HG02938 (cell line): Measurements from ENCODE around the gene JAML.
"Not testable (repeated sequence)": the region's sequence is repeated elsewhere in the genome, so short reads cannot be mapped to it uniquely, and the experiment has no call there.

Source experiments
- ATAC-seq: cut with Tn5 transposase; IDR thresholded peaks from one replicate; pipeline ENCODE4 v1.9.1; 2021; ENCODE audit warnings: mild to moderate bottlenecking, moderate library complexity; ENCODE audit not compliant: unreplicated experiment

JAML gene

DNA sequence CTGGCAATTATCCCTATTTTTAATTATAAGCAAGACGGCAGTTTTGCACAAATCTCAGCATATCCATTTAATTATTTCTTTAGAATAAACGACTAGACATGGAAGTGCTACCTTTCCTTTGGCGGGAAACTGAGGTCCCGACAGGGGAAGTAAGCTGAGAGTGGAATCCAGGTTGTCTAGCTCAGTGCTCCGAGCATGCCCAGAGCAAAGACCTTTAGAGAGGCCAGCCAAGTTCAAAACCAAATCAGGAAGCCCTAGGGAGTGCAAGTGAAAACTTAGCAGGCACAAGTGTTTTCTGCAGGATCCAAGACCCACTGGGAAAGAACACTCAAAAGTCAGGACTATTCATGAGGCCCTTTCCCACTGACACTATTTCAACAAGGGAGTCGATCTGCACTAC is 25.7 kb downstream of the JAML start:
- ATAC-seq: no peak

DNA sequence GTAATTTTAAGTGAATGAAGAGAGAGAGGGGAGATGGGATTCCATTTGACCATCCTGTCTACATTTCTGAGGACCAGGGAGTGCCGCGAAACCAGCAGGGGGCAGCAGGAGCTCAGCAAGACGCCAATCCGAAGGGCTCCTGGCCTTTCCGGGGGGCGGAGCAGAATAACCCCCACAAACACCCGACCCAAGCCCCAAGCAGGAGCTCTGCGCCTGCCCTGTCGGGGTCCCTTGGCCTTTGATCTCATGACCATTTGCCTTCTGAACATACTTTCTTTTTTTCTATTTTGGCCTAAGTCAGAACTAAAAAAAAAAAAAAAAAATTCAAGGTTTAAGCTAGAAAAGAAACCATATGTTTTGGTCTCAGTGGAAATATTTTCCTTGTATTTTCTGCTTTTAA is 26.4 kb downstream of the JAML start:
- ATAC-seq: no peak

DNA sequence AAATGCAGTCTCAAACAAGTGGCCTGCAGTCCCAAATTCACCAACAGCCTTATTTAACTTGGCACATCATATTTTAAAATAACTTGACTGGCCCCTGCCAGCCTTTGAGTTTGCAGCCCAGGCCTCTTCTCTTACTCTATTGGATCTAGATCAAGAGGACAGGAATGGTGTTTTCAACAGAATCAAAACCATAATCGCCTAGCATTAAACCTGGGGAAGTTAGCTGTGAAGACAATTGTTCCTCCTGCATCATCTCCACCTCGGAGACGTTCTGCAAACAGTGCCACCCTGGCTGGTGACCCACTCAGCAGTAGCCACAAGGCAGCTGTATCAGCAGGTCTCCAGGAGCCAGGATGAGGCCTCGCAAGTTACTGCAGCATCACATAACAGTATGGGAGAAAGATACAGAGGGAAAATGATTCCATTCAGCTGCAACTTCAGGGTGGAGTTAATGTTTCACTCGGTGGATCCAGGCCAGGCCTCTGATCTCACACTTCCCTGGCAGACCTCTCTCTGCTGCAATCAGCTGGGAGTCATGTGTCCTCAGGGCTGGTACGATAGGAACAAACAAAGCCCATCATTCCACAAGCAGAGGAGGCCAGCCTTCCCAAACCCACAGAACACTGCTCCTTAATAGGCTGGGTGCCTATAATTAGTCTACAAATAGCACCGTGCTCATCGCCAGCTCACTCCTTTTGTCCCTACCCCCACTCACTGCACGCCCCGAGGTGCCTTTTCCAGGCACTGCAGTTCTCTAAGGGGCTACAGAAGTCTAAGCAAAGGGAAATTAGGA is 29.8 kb downstream of the JAML start:
- no peak for ATAC-seq

DNA sequence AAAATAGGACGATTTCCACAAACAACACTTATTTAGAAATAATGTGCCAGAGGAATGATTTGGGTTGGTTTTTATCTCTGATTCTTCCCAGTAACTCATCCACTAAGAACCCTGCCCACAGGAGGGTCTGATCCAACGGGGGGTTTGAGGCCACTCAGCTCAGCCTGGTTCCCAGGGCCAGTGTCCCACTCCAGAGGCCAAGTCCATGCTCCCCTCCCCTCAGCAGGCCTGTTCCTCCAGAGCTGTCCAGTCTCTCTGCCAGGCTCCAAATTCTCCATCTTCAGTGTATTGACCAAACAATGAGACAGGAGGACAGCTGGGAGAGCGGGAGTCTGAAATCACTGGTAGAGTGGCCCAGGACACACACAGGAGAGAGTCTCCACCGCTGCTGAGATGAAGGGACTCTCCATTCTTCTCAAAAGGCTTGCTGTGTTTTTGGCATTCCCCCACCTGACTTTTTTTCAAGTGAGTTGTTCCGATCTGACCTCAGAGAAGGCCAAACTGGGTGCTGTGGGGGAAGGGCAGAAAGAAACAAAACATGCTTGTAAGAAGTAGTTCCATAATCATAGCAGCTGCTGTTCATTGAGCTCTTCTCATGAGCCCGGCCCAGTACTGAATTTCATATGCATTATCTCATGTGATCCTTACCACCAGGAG is 30.8 kb downstream of the JAML start:
- ATAC-seq: no peak

DNA sequence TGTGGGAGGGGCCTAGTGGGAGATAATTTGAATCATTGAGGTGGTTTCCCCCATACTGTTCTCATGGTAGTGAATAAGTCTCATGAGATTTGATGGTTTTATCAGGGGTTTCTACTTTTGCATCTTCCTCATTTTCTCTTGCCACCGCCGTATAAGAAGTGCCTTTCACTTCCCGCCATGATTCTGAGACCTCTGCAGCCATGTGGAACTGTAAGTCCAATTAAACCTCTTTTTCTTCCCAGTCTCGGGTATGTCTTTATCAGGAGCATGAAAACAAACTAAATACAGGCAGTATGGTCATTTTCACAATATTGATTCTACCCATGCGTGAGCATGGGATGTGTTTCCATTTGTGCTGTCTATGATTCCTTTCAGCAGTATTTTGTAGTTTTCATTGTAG is 32.0 kb downstream of the JAML start:
- ATAC-seq: not testable (repeated sequence)

DNA sequence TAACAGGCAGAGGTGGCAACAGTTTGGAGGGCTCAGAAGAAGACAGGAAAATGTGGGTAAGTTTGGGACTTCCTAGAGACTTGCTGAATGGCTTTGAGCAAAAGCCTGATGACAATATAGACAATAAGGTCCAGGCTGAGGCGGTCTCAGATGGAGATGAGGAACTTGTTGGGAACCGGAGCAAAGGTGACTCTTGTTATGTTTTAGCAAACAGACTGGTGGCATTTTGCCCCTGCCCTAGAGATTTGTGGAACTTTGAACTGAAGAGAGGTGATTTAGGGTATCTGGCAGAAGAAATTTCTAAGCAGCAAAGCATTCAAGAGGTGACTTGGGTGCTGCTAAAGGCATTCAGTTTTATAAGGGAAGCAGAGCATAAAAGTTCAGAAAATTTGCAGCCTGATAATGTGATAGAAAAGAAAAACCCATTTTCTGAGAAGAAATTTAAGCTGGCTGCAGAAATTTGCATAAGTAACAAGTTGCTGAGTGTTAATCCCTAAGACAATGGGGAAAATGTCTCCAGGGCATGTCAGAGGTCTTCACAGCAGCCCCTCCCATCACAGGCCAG is 33.8 kb downstream of the JAML start:
- ATAC-seq: not testable (repeated sequence)

DNA sequence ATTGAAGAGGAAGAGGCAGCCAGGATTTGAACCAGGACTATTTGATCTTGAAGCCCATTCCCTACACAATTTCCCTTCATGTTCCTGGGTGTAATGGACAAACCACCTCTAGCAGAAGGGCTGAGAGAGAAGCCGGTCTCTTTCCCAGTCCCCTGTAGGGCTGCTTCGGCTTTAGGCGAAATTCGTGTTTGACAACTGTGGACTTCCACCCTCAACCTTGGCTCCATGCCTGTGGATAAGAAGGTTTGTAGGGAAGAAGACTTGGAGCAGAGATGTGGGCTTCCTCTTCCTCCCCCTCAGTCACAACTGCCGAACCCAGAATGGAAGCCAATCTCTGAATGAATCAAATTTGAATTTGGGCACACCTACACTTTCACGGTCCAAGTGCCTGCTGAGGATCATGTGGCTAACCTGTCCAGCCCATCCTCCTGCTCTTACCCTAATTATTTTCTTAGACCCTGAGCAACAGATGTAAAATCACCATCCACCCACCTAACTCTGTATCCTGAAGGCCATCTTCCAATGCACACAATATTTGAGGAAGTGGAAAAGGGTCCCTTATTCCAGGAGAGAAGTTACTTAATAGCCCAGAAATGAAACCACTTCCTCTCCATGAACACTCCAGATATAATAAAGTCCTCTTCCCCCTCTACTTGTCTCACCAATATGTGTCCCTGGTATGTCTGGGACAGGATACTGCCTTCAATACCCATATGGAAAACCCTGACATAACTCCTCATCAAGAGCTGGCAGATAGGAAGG is 38.3 kb downstream of the JAML start:
- no peak for ATAC-seq

DNA sequence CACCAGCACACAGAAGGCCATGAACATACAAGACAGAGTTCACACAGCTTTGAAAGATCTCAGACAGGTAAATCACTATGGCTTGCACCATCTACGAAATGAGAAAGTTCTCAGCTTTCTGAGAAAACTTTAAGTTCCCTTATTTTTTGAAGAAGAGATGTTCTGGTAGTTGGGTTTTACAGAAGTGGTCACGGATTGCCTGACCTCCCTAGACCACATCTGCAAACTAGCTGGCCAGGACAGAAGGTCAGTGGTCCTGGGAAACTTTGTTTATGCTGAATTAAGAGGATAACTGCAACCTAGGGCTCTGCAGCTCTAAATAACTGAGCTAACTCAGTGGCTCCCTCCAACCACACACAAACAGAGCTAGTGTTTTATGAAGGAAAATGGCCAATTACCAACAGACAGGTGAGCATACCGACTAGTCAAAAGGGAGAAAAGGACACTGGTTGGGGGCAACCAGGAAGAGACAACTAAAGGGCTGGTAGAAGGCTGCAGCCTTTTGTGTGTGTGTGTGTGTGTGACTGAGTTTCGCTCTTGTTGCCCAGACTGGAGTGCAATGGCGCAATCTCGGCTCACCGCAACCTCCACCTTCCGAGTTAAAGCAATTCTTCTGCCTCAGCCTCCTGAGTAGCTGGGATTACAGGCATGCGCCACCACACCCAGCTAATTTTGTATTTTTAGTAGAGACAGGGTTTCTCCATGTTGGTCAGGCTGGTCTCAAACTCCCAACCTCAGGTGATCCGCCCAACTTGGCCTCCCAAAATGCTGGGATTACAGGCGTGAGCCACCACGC is 39.8 kb downstream of the JAML start:
- no peak for ATAC-seq

DNA sequence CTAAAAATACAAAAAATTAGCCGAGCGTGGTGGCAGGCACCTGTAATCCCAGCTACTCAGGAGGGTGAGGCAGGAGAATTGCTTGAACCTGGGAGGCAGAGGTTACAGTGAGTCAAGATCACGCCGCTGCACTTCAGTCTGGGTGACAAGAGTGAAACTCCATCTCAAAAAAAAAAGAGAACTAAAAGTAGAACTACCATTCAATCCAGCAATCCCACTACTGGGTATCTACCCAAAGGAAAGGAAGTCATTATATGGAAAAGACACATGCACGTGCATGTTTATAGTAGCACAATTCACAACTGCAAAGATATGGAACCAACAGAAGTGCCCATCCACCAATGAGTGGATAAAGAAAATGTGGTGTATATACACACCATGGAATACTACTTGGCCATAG is 41.1 kb downstream of the JAML start:
- ATAC-seq: not testable (repeated sequence)

DNA sequence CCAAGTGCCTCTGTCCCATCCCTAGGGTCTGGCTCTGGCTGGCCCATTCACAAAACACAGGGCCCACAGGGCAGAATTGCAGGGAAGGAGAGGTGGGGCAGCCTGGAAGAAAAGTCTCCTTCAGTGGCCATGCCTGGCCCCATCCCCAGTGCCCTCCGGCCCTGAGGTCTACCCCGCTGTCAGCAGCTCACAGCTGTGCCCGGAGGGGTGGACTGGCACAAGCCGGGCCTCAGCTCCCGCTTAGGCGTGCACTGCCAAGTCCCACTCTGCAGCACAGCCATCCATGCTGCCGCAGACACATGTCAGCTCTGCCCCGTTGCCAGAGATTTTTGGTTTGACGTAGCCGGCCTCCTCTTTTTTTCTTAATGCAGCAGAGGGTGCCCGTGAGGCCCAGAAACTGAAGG is 44.5 kb downstream of the JAML start:
- no peak for ATAC-seq

DNA sequence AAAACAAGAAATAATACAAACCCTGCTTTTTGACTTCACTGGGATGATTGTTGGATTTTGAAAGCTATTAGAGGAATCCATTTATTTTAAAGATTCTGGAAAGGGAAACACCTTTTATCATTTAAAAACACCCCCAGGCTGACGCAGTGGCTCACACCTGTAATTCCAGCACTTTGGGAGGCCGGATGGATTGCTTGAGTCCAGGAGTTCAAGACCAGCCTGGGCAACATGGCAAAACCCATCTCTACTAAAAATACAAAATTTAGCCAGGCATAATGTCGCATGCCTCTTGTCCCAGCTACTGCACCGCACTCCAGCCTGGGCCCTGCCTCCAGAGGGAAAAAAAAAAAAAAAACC is 48.1 kb downstream of the JAML start:
- no peak for ATAC-seq

DNA sequence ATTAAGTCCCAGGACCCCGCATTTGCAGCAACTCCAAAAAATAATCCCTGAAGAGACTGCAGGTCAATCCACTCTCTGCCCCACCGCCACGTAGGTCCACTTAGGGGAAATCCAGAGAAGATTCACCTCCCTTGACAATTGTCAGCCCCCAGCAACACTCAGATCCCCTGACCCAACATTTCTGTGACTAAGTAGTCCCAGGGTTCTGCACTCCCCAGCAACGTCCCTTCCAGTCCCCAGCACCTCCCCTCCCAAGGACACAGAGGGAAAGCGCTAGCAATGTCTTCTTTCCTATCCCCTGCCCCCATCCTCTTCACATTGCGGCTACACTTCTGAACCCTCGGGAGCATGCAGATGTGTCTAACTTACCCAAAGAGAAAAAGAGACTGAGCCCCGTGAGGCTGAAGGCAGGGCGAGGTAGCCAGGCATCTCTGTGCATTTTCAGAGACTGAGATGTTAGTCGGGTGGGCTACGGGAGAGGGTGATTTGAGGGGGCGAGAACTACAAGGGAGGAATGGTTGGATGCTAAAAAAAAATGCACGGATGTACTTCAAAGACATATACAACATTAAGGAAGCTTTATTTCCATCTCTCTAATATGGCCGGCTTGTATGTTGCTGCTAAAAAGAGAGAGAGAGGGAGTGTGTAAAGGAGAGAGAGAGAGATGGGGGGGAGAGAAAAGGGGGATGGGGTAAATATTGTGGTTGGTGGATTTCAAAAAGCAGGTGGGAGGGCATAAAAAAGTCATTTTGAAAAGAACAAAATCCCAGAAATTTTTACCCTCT is 48.6 kb downstream of the JAML start, which contains the start of gene SCN2B:
SCN2B (minus strand) TSS at position 647 of the 785 bp plus-strand sequence; CDS start at position 439, 208 bp downstream.
- ATAC-seq: no peak

DNA sequence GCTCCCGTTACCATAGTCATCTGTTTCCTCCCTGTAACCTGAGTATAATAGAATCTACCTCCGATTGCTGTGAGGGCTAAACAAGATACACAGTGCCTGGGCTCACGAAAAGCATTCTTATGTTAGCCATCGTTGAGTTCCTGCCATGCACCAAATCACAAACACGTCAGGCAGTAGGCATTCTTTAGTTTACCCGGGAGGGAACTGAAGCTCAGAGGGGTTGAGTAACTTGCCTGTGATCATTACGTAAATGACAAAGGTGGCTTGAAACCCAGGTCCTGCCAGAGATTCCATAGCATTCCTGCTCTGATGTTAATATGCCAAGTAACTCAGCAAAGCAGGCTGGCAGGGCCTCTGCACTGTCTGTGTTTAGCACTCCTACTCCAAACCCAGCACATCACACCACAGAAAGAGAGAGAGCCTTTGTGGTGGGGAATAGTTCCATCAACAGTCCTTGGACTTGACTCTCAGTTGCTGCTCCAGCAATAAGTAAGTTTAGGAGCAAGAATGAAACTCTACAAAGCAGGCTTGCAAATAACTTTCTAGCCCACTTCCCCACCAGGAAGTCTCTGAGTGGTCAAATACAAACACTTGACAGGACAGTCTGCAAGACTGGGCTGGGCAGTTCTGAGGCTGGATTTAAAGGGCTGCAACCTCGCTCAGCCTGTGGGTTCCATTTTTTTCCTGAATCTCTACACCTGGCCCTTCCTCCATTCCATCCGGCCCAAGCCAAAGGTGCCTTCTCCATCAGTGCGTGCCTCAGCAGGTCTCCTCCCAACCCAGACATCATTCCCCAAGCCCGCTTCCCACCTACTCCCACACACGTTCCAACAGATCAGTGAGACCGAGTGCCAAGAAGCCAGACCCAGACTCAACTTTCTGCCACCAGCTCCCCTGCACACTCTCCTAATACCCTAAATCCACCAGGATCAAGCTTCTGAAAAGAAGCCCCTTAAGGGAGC is 49.5 kb downstream of the JAML start:
- no peak for ATAC-seq

DNA sequence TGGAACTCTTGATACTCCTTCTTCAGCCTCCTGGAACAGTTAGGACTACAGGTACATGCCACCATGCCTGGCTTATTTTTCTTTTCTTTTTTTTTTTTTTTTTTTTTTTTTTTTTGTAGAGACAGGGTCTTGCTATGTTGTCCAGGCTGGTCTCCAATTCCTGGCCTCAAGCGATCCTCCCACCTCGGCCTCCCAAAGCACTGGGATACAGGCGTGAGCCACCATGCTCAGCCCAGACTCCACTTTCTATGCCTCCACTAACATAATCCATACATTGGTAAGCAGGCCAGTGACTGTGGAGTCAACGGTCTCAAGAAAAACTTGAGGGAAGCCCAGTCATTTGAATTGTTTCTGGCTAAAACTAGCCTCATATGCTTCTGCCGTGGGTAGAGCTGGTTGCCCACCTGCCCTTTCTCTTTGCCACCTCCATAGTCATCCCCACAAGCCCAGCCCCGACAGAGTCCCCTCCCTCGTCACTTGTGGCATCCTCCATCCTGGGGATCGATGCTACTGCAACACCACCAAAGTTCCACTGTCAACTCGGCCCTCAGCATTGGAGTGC is 50.7 kb downstream of the JAML start:
- ATAC-seq: no peak

DNA sequence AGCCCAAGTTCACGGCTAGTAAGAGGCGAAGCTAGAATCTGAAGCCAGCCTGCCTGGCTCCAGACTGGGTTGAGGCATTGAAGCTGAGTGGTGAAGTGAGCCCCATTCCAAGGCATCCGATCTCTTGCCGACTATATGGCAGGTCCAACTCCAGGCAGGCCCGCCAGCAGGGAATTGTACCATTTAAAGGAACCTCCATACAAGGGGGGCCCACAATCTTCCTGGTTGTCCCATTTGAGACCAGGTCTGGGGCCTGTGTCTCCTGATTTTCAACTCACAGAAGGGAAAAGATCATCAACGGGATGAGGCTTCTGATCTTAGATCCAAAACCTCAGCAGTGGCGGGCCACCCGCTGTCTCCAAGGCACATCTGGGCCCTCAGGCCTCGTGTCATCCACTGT is 52.5 kb downstream of the JAML start:
- ATAC-seq: no peak

DNA sequence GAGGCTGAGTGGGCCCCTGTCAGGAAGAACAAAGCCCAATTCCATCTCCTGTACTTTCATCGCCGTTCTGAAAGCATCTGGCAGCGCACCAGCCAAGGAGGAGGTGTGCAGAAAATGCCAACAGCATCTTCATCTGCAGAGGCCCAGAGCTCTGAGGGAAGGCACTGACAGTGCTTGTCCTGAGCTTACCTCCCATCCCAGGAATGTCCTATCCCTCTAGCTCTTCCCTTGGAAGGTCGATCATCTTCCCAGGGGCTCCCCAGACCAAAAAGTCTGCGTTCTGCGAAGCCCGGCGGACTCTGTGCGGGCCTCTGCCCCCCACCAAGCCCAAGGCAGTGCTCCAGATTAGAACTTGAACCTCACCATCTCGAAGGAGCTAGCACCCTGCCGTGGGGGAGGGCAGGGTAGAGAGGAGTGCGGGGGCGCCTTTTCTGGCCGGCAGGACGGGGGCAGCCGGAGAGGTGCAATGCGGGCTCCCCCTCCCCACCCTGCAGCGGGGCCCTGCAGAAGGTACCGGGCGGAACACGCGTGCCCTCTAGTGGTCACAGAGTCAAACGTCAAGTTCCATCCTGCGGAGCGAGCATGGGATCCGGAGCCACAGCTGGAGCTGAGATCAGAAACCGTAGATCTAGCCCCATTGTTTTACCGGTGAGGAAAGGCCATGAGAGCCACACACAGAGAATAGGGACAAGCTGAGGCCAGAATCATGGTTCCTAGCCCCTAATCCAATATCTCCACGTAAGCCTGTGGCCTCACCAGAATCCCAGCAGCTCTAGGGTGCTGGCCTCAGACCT is 53.3 kb downstream of the JAML start:
- no peak for ATAC-seq

DNA sequence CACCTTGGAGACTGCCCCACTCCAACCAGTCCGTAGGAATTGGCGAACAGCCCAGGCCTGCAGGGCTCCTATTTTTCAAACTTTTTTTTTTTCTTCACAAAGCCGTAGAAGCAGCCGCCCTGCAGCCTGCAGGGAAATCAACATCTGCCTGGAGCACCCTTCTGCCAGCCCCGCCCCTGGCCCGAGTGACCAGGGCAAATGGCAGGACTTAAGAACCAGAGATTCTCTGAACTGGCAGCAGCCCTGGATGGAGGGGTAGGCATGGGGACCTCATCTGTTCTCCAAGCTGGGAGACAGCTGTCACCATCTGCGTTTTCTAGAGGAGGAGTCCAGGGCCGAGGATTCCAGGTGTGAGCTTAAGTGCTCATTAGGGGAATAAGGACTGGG is 53.9 kb downstream of the JAML start:
- no peak for ATAC-seq

DNA sequence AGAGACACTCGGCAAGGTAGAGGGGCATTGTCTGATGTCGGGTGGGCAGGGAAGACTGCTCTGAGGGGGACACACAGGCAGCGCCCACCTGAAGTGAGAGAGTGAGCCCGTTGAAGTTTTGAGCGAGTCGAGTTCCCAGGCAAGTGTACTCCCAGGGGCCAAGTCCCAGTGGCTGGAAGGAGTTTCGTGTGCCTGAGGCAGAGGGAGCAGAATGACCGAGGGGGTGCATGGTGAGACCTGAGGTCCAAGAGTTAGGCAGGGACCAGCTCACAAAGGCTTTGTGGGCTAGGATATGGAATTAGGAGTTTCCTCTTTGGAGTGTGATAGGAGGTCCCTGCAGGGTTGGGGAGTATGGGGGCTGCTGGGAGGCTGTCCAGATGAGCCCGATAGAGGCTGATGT is 54.6 kb downstream of the JAML start:
- ATAC-seq: no peak
